Renal pelvis (tissue), 4 donors: ENCODE results near the gene KRT82. TPM values are rescaled to one million over a fixed set of nuclear protein-coding genes. Genes with fewer than 3 reads are reported as not detected.
"Not testable (repeated sequence)": the region's sequence is repeated elsewhere in the genome, so short reads cannot be mapped to it uniquely, and the experiment has no call there.

ENCODE experiments used
- DNase-seq: peaks from one replicate; pipeline ENCODE4 v3.0.0-alpha.2; 2013
- polyA plus RNA-seq, 3 donors: library from polyadenylated mRNA; unstranded; fragments of 120-200 nt; gene quantifications; one replicate each; pipeline ENCODE4 v1.2.1, GENCODE V29; 2013; ENCODE audit not compliant: insufficient read length in 3 of 3

The KRT82 gene
- polyA plus RNA-seq, 3 donors = not detected

DNA sequence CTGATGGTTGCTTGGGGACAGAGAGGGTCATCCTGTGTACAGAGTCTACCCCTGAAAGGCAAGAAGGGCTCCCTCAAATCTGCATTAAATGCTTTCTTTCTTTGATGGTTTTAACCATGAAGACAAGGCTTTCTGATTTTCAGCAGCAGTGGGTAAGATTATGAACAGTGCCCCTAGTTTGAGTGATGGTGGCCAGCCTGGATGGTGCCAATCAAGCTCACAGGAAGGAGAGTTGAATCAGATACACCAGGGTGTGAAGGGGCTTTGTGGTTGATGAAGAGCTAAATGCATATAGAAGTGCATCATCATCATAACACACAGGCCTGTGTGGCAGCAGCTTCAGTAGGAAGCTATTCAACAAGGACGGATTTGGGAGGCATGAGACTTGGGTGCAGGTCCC, 44.6 kb downstream of the KRT82 start:
- no peak for DNase-seq

DNA sequence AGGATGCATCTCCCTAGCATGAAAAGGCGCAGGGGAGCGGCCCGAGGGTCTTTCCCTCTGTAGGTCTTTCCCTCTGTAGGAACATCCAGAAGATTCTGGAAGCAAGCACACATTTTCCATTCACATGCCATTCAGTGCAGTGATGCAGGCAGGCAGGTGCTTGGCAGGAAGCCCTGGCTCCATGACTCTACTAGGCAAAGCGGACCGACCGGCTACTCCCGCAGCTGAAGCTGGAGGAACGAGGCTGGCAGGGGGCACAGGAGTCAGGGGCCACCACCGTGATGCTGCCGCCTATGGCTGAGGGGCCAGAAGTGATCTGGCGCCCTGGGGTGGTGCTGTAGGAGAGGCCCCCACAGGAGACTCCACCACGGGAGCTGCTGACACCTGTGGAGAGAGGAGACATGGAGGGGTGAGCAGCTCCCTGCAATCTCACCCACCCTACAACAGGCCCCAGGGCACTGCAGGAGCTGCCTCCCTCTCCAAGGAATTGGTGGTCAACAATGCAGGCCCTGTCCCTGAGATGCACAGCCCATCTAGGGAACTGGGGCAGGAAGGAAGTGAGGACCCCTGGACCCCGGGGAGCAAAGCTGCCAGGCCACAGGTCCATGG, 45.4 kb downstream of the KRT82 start:
- no peak for DNase-seq

GRCh38 chr12:52360106-52360662, 46.0 kb downstream of the KRT82 start:
- DNase-seq = no peak

GRCh38 chr12:52359621-52360061, 46.5 kb downstream of the KRT82 start:
- no peak for DNase-seq

GRCh38 chr12:52358575-52359350, 47.4 kb downstream of the KRT82 start:
- DNase-seq = no peak

GRCh38 chr12:52356762-52357580, 49.2 kb downstream of the KRT82 start:
- DNase-seq = no peak

- no peak for DNase-seq
Observed at GRCh38 chr12:52356031-52356761, 49.9 kb downstream of the KRT82 start.

GRCh38 chr12:52355176-52355575, 51.0 kb downstream of the KRT82 start:
- no peak for DNase-seq

- no peak for DNase-seq
Observed at GRCh38 chr12:52354200-52354599, 51.9 kb downstream of the KRT82 start.

DNA sequence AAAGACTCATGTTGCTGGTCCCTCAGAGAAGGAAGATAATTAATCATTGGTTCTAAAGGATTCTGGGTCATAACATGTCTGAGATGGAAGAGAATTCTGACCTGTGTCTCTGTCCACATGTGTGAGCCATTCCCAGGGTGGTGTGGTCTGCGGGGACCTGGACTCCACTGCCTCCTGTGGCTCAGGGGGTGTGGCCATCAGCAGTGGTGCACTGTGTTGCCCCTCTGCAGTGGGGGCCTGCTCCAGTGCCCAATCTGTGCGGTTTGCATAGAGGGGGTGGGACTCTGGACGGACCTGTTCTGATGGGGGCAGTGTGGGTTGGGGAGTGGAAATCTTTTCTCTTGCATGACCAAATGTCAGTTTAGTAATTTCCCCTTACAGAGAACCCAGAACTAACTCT, 52.4 kb downstream of the KRT82 start:
- DNase-seq = no peak

- DNase-seq = no peak
Observed at GRCh38 chr12:52352951-52353350, 53.2 kb downstream of the KRT82 start.

DNA sequence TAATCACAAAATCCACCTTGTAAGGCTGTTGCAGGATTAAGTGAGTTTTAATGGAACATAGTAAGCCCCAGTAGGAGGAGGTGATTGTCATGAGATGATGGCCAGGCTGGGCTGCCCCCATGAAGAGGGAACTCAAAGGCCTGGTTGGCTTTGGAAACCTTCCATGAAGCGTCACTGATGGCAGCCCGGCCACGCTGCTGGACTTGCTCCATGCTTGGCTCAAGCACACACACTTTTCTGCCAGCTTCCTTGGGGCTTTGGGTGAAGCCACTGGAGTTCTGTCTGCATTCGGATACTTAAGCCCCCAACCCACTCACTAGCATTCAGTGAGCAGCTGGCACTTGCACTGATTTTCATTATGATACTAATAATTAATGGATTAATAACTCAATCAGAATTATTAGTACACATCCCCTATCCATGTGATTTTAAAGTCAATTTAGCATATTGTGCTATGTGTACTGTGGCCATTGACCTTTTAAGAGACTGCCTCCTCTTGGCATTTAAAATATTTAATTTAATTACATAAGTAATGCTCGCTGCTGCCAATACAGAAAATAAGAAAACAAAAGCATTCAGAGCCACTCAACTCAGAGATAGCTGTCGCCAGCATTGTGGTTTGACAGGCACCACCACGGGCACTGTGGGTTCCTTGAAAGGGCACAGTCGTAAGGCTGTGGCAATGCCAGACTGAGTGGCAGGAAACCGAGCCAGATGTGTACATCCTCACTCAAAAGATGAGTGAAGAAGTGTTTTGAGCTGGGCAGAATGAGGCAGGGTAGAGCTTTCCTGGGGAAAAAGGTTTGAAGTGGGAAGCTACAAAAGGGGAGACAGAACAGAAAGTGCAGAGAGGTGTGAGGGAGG, 54.7 kb downstream of the KRT82 start:
- no peak for DNase-seq

DNA sequence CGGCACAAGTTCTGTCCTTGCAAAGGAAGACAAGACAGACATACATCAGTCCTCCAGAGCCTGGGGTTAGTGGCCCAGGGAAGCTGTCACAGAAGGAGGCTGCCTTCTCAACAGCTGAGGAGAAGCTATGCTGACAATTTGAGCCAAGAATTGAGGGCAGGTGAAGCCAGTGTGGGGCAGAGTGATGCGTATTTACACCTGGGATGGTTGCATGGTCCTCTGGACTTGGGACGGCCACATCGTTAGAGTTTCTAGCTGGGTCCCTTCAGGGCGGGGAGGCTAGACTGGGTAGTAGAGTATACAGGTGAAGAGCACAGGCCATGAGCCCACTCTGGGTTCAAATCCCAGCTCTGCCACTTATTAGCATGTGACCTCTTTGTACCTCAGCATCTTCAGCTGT, 55.3 kb downstream of the KRT82 start:
- no peak for DNase-seq

DNA sequence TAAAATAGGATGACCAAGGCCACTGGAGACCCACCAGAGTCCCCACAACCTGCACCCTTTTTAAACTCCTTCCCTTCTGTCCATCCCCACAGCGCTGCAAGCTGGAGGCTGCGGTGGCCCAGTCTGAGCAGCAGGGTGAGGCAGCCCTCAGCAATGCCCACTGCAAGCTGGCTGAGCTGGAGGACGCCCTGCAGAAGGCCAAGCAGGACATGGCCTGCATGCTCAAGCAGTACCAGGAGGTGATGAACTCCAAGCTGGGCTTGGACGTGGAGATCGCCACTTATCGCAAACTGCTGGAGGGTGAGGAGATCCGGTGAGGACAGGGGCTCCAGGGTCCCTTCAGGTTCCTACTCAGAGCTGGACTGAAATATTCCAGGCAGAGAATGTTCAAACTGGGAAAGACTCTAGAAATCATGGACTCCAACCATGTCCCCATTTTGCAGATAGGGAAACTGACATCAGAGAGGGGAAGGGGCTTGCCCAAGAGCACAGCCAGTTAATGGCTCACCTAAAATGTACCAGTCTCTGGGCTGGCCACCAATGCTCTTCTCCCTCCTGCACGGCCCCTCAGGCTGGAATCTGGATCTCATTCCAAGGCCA, 56.0 kb downstream of the KRT82 start:
- no peak for DNase-seq

GRCh38 chr12:52349196-52349595, 56.9 kb downstream of the KRT82 start:
- no peak for DNase-seq

GRCh38 chr12:52347551-52348510, 58.3 kb downstream of the KRT82 start:
- no peak for DNase-seq

DNA sequence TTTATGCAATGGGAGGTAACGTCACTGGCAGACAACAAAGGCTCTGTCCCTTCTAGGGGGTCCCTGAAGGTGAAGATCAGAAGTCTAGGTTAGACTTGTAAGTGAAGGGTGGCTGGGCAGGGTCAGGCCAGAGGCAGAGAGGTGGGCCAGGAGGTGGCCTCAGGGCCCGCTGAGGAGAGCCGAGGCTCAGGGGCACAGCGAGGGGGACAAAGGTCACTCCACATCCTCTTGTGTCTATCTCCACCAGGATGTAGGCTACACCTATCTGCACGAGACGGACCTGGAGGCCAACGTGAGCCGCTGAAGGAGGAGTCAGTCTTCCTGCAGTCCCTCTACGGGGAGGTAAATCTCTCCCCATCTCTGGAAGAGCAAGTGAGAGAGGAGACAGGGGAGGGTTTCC, 59.1 kb downstream of the KRT82 start:
- no peak for DNase-seq

DNA sequence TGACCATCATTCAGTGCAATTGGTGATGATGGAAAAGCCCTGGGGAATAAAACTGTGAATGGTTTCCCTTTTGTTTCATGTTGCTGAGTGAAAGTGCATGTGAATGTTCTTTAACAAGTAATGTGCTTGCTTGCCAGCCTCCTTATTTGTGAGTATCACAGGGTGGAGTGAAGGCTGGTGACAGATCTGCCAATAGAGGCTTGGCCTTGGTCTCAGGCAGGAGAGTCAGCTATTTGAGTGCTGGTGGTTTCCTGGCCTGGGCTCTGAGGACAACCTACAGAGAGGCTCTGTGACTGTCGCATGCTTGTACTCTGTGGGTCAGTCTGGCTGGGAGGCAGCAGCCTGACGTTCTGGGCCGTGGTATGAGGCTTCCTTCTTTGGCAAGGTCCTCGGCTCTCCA, 59.5 kb downstream of the KRT82 start:
- no peak for DNase-seq

GRCh38 chr12:52345041-52345440, 61.1 kb downstream of the KRT82 start:
- DNase-seq = not testable (repeated sequence)
